Ishikawa (cell line): ENCODE measurements around the gene POU3F1.

Experiments used
- CEBPB ChIP-seq: IDR thresholded peaks from 2 replicates; pipeline ENCODE4 v1.6.1; 2012
- CREB1 ChIP-seq: IDR thresholded peaks from 2 replicates; pipeline ENCODE4 v1.6.1; 2012; ENCODE audit warnings: low read depth
- EGR1 ChIP-seq: IDR thresholded peaks from 2 replicates; pipeline ENCODE4 v1.6.1; 2012
- EP300 ChIP-seq: IDR thresholded peaks from 2 replicates; pipeline ENCODE4 v1.6.1; 2012; ENCODE audit warnings: borderline replicate concordance
- FOXM1 ChIP-seq: IDR thresholded peaks from 2 replicates; pipeline ENCODE4 v1.6.1; 2012; ENCODE audit warnings: low read depth, borderline replicate concordance
- NFIC ChIP-seq: IDR thresholded peaks from 2 replicates; pipeline ENCODE4 v1.6.1; 2012
- RAD21 ChIP-seq: IDR thresholded peaks from 2 replicates; pipeline ENCODE4 v1.6.1; 2012; ENCODE audit warnings: low read depth
- REST ChIP-seq: IDR thresholded peaks from 2 replicates; pipeline ENCODE4 v1.6.1; 2012; ENCODE audit warnings: low read depth, mild to moderate bottlenecking
- TAF1 ChIP-seq: IDR thresholded peaks from 2 replicates; pipeline ENCODE4 v1.6.1; 2012; ENCODE audit warnings: low read depth, mild to moderate bottlenecking
- TCF12 ChIP-seq: IDR thresholded peaks from 2 replicates; pipeline ENCODE4 v1.6.1; 2012; ENCODE audit warnings: low read depth
- TEAD4 ChIP-seq: IDR thresholded peaks from 2 replicates; pipeline ENCODE4 v1.6.1; 2012
- YY1 ChIP-seq: IDR thresholded peaks from 2 replicates; pipeline ENCODE4 v1.6.1; 2012; ENCODE audit warnings: low read depth
- TF ChIP-seq, protein P1 (sequence below): IDR thresholded peaks from 2 replicates; pipeline ENCODE4 v1.6.1; 2012
- TF ChIP-seq, protein P2 (sequence below): IDR thresholded peaks from 2 replicates; pipeline ENCODE4 v1.6.1; 2012

GRCh38 chr1:38028105-38028591, 18.4 kb downstream of the POU3F1 start:
- TF ChIP-seq EP300, result no peak
- no peak for TF ChIP-seq REST
- no peak for TF ChIP-seq TCF12
- no peak for TF ChIP-seq YY1
- no peak for TF ChIP-seq TAF1
- TF ChIP-seq CREB1, result no peak
- no peak for TF ChIP-seq CEBPB
- TF ChIP-seq RAD21, result no peak
- TF ChIP-seq, protein P1, sequence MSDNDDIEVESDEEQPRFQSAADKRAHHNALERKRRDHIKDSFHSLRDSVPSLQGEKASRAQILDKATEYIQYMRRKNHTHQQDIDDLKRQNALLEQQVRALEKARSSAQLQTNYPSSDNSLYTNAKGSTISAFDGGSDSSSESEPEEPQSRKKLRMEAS, result no peak
- TF ChIP-seq, protein P2, sequence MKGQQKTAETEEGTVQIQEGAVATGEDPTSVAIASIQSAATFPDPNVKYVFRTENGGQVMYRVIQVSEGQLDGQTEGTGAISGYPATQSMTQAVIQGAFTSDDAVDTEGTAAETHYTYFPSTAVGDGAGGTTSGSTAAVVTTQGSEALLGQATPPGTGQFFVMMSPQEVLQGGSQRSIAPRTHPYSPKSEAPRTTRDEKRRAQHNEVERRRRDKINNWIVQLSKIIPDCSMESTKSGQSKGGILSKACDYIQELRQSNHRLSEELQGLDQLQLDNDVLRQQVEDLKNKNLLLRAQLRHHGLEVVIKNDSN, result no peak
- TF ChIP-seq TEAD4, result no peak
- TF ChIP-seq FOXM1, result no peak
- TF ChIP-seq EGR1, result no peak
- TF ChIP-seq NFIC, result no peak
